Liver (tissue), 9 donors: ENCODE data around the gene CENPA. TPM values are rescaled to one million over a fixed set of nuclear protein-coding genes. Genes with fewer than 3 reads are reported as not detected.

Experiments
- DNase-seq: peaks from one replicate; pipeline ENCODE4 v3.0.0-alpha.2; 2017; ENCODE audit warnings: low spot score
- H3K27ac ChIP-seq, 2 donors: one replicate each; pipeline ENCODE4 v1.7.0; 2013; ENCODE audit warnings: inconsistent platforms in 2 of 2, low read length in 2 of 2, control low read depth in 1 of 2, low read depth in 1 of 2, mild to moderate bottlenecking in 1 of 2
- H3K27me3 ChIP-seq, 4 donors: one replicate each; pipeline versions ENCODE4 v1.6.1 to v1.7.0; 2013; ENCODE audit warnings: low read length in 3 of 4, inconsistent platforms in 1 of 4, mild to moderate bottlenecking in 1 of 4, moderate library complexity in 1 of 4; ENCODE audit not compliant: control insufficient read depth in 4 of 4, insufficient read depth in 4 of 4
- H3K36me3 ChIP-seq, 4 donors: one replicate each; pipeline versions ENCODE4 v1.6.1 to v1.7.0; 2013; ENCODE audit warnings: low read length in 3 of 4, mild to moderate bottlenecking in 3 of 4, low read depth in 1 of 4, moderate library complexity in 1 of 4; ENCODE audit not compliant: control insufficient read depth in 4 of 4, insufficient read depth in 3 of 4
- H3K4me1 ChIP-seq, 4 donors: one replicate each; pipeline versions ENCODE4 v1.6.1 to v1.7.0; 2013; ENCODE audit warnings: low read length in 3 of 4, mild to moderate bottlenecking in 3 of 4, moderate library complexity in 1 of 4; ENCODE audit not compliant: control insufficient read depth in 4 of 4, insufficient read depth in 4 of 4
- H3K4me3 ChIP-seq, 3 donors: one replicate each; pipeline versions ENCODE4 v1.6.1 to v1.7.0; 2013; ENCODE audit warnings: low read length in 3 of 3, control low read depth in 1 of 3, low read depth in 1 of 3, mild to moderate bottlenecking in 1 of 3
- H3K9ac ChIP-seq, 2 donors: one replicate each; pipeline ENCODE4 v1.7.0; 2013; ENCODE audit warnings: low read length in 2 of 2, mild to moderate bottlenecking in 2 of 2, moderate library complexity in 2 of 2, control low read depth in 1 of 2, low read depth in 1 of 2
- H3K9me3 ChIP-seq, 4 donors: one replicate each; pipeline versions ENCODE4 v1.6.1 to v1.7.0; 2013; ENCODE audit warnings: low read length in 3 of 4; ENCODE audit not compliant: control insufficient read depth in 4 of 4
- EGR1 ChIP-seq, 2 donors: IDR thresholded peaks; 2 replicates each; pipeline ENCODE4 v1.6.1; 2016 to 2018; ENCODE audit warnings: antibody characterized with exemption in 2 of 2, low read depth in 2 of 2
- FOXA1 ChIP-seq: IDR thresholded peaks from 2 replicates; pipeline ENCODE4 v1.6.1; 2016; ENCODE audit warnings: antibody characterized with exemption
- FOXA2 ChIP-seq: IDR thresholded peaks from 2 replicates; pipeline ENCODE4 v1.6.1; 2016; ENCODE audit warnings: antibody characterized with exemption
- GABPA ChIP-seq, 2 donors: IDR thresholded peaks in 1 of 2; conservative IDR thresholded peaks in 1 of 2; 2 replicates each; pipeline ENCODE4 v1.6.1; 2016; ENCODE audit warnings: antibody characterized with exemption in 2 of 2, mild to moderate bottlenecking in 1 of 2, moderate library complexity in 1 of 2
- HNF4A ChIP-seq, 2 donors: conservative IDR thresholded peaks; 2 replicates each; pipeline ENCODE4 v1.6.1; 2016; ENCODE audit warnings: antibody characterized with exemption in 2 of 2, mild to moderate bottlenecking in 2 of 2
- HNF4G ChIP-seq: IDR thresholded peaks from 2 replicates; pipeline ENCODE4 v1.6.1; 2016; ENCODE audit warnings: antibody characterized with exemption
- JUND ChIP-seq, 2 donors: IDR thresholded peaks; 2 replicates each; pipeline ENCODE4 v1.6.1; 2016; ENCODE audit warnings: antibody characterized with exemption in 2 of 2
- NR2F2 ChIP-seq: IDR thresholded peaks from 2 replicates; pipeline ENCODE4 v1.6.1; 2016; ENCODE audit warnings: antibody characterized with exemption
- RAD21 ChIP-seq, 2 donors: IDR thresholded peaks; 2 replicates each; pipeline ENCODE4 v1.6.1; 2016; ENCODE audit warnings: antibody characterized with exemption in 2 of 2, mild to moderate bottlenecking in 2 of 2
- RXRA ChIP-seq, 2 donors: IDR thresholded peaks; 2 replicates each; pipeline ENCODE4 v1.6.1; 2017 to 2018; ENCODE audit warnings: antibody characterized with exemption in 2 of 2, mild to moderate bottlenecking in 1 of 2
- SP1 ChIP-seq: IDR thresholded peaks from 2 replicates; pipeline ENCODE4 v1.6.1; 2018; ENCODE audit warnings: antibody characterized with exemption, mild to moderate bottlenecking
- TAF1 ChIP-seq: conservative IDR thresholded peaks from 2 replicates; pipeline ENCODE4 v1.6.1; 2016; ENCODE audit warnings: antibody characterized with exemption, mild to moderate bottlenecking
- YY1 ChIP-seq: IDR thresholded peaks from 2 replicates; pipeline ENCODE4 v1.6.1; 2016; ENCODE audit warnings: antibody characterized with exemption, mild to moderate bottlenecking
- WGBS: extraction: QIAGEN DNeasy Blood & Tissue Kit; methylation state at CpG from one replicate; pipeline ENCODE4 v1.1.7; 2013; 5-methylcytosine and 5-hydroxymethylcytosine counted together
- polyA plus RNA-seq, 2 donors: library from polyadenylated mRNA; stranded (reverse) in 1 of 2; unstranded in 1 of 2; fragments of 200-250 nt in 1 of 2; fragments of >200 nt in 1 of 2; fragmentation: Nextera tagmentation in 1 of 2; extraction: Ambion mirVana in 1 of 2; gene quantifications; one replicate each; pipeline versions ENCODE4 v1.2.1 to v1.2.3, GENCODE V29; 2013 to 2015
- total RNA-seq, 2 donors: library from RNA; depleted of rRNA; stranded (reverse); fragments of >200 nt; gene quantifications; one replicate each; pipeline ENCODE4 v1.2.3, GENCODE V29; 2014
- TF ChIP-seq, protein P1 (sequence below): IDR thresholded peaks from 2 replicates; pipeline ENCODE4 v1.6.1; 2016; ENCODE audit warnings: antibody characterized with exemption
- TF ChIP-seq, protein P2 (sequence below): IDR thresholded peaks from 2 replicates; pipeline ENCODE4 v1.6.1; 2016; ENCODE audit warnings: antibody characterized with exemption
- TF ChIP-seq, protein P3 (sequence below): IDR thresholded peaks from 2 replicates; pipeline ENCODE4 v1.6.1; 2016; ENCODE audit warnings: antibody characterized with exemption
- TF ChIP-seq, protein P4 (sequence below): fragments of 150-350 bp; IDR thresholded peaks from 2 replicates; pipeline ENCODE4 v1.5.1; 2017; ENCODE audit warnings: improper control_type of control experiment, low read depth, low read length; ENCODE audit not compliant: missing input control
- donor health status: healthy.
- donor health status: healthy.
- donor health status: healthy.
- donor health status: healthy.
- donor health status: healthy.

The CENPA gene
- total and polyA plus RNA-seq, 4 donors, result 0.17 to 14.4 (median 1.2) TPM; not detected in 1

DNA sequence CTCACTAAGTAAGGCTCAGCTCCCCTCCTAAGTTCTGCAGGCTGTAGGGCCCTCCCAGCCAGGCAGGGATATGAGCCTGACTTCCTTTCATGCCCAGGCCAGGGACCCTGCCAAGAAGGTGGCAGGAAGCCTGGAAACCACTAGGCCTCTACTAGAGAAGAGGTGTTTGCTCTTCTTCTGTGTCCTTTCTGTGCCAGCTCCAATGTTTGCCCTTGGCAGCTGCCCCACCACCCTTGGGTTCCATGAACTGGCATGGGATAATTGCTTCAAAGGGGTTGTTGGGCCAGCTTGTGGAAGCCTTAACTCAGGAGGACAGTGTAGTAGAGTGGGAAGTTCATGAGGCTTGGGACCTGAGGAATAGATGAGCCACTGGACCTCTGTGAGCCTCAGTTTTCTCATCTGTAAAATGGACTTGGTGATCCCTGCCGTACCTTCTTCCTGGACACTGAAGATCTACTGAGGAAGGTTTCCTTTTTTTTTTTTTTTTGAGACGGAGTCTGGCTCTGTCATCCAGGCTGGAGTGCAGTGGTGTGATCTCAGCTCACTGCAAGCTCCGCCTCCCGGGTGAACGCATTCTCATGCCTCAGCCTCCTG is 17.9 kb upstream of the CENPA start:
- H3K9ac ChIP-seq, result no peak overlapping the region
- 92% methylated on average over 5 of the region's 5 CpGs for WGBS
- no peak for DNase-seq
- H3K36me3 ChIP-seq, result no peaks in the 10 kb centered on the region
- no peak overlapping the region for H3K27ac ChIP-seq
- H3K4me1 ChIP-seq, result peaks cover 30 to 56% (median 42%) of the 10 kb centered on the region in 4 donors
- TF ChIP-seq TAF1 (no peak), YY1 (peak; percentile 48), HNF4G (no peak), FOXA2 (peak; percentile 15), JUND (IDR thresholded peaks at IDR 0.05) (peak in 1 of 2 donors; percentile 50), GABPA (IDR thresholded peaks at IDR 0.05 in 1 of 2, conservative IDR thresholded peaks at IDR 0.05 in 1 of 2) (peak in 1 of 2 donors; percentile 14), NR2F2 (no peak), SP1 (peak; percentile 46), RXRA (IDR thresholded peaks at IDR 0.05) (peak; percentile 70 to 83), HNF4A (conservative IDR thresholded peaks at IDR 0.05) (peak; percentile 39 to 60), EGR1 (IDR thresholded peaks at IDR 0.05; ENCODE audit: low read depth in 2 of 2) (no peak), RAD21 (IDR thresholded peaks at IDR 0.05) (peak in 1 of 2 donors; percentile 27), FOXA1 (peak; percentile 21)
- TF ChIP-seq, protein P1, sequence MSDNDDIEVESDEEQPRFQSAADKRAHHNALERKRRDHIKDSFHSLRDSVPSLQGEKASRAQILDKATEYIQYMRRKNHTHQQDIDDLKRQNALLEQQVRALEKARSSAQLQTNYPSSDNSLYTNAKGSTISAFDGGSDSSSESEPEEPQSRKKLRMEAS, result peak; percentile 62
- TF ChIP-seq, protein P2, sequence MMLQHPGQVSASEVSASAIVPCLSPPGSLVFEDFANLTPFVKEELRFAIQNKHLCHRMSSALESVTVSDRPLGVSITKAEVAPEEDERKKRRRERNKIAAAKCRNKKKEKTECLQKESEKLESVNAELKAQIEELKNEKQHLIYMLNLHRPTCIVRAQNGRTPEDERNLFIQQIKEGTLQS, result no peak
- TF ChIP-seq, protein P3, sequence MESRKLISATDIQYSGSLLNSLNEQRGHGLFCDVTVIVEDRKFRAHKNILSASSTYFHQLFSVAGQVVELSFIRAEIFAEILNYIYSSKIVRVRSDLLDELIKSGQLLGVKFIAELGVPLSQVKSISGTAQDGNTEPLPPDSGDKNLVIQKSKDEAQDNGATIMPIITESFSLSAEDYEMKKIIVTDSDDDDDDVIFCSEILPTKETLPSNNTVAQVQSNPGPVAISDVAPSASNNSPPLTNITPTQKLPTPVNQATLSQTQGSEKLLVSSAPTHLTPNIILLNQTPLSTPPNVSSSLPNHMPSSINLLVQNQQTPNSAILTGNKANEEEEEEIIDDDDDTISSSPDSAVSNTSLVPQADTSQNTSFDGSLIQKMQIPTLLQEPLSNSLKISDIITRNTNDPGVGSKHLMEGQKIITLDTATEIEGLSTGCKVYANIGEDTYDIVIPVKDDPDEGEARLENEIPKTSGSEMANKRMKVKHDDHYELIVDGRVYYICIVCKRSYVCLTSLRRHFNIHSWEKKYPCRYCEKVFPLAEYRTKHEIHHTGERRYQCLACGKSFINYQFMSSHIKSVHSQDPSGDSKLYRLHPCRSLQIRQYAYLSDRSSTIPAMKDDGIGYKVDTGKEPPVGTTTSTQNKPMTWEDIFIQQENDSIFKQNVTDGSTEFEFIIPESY, result no peak
- TF ChIP-seq, protein P4, sequence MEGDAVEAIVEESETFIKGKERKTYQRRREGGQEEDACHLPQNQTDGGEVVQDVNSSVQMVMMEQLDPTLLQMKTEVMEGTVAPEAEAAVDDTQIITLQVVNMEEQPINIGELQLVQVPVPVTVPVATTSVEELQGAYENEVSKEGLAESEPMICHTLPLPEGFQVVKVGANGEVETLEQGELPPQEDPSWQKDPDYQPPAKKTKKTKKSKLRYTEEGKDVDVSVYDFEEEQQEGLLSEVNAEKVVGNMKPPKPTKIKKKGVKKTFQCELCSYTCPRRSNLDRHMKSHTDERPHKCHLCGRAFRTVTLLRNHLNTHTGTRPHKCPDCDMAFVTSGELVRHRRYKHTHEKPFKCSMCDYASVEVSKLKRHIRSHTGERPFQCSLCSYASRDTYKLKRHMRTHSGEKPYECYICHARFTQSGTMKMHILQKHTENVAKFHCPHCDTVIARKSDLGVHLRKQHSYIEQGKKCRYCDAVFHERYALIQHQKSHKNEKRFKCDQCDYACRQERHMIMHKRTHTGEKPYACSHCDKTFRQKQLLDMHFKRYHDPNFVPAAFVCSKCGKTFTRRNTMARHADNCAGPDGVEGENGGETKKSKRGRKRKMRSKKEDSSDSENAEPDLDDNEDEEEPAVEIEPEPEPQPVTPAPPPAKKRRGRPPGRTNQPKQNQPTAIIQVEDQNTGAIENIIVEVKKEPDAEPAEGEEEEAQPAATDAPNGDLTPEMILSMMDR, result no peak
- no peaks in the 10 kb centered on the region for H3K9me3 ChIP-seq
- H3K4me3 ChIP-seq, result no peak overlapping the region
- H3K27me3 ChIP-seq, result no peaks in the 10 kb centered on the region

DNA sequence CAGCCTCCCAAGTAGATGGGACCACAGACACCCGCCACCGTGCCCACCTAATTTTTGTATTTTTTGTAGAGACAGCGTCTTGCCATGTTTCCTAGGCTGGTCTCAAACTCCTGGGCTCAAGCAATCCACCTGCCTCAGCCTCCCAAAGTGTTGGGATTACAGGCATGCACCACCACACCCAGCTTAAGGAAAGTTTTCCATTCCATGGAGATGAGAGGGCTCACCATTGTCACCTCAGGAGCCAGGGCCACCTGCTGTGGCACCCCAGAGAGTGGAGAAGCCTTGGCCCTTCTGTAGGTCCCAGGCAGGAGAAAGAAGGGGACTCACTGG is 17.1 kb upstream of the CENPA start:
- no peak overlapping the region for H3K9ac ChIP-seq
- peaks cover 30 to 57% (median 42%) of the 10 kb centered on the region in 4 donors for H3K4me1 ChIP-seq
- peak overlapping the region; percentile 48 to 62 for H3K27ac ChIP-seq
- no peak overlapping the region for H3K4me3 ChIP-seq
- H3K9me3 ChIP-seq, result no peaks in the 10 kb centered on the region
- no peaks in the 10 kb centered on the region for H3K36me3 ChIP-seq
- WGBS, result 99% methylated on average over 3 of the region's 3 CpGs
- H3K27me3 ChIP-seq, result no peaks in the 10 kb centered on the region
- TF ChIP-seq, protein P3, result no peak
- TF ChIP-seq NR2F2 (no peak), FOXA1 (no peak)
- TF ChIP-seq, protein P2, result no peak
- TF ChIP-seq, protein P1, result no peak
- no peak for DNase-seq
